A549 (cell line): ENCODE results near the gene ABCA2. TPM values are rescaled to one million over a fixed set of nuclear protein-coding genes. Genes with fewer than 3 reads are reported as not detected.
"Not testable (repeated sequence)": the region's sequence is repeated elsewhere in the genome, so short reads cannot be mapped to it uniquely, and the experiment has no call there.

Experiments used
- ATAC-seq, 2 experiments: fragments of 200-7000 bp in 1 of 2; fragments of >200 bp in 1 of 2; cut with Nextera tagmentation in 1 of 2; cut with Tn5 transposase in 1 of 2; 3 replicates each; pipeline versions ENCODE4 v1.8.0 to v1.9.1; 2018 to 2020; ENCODE audit warnings: mild to moderate bottlenecking in 1 of 2, moderate library complexity in 1 of 2
- CTCF ChIA-PET: fragments of 300-600 bp; sonication (Branson Sonifier 250); formaldehyde crosslinking; extraction: SDS; loops from one replicate; lab custom pipeline; 2021; ENCODE audit warnings: antibody characterized with exemption, inconsistent platforms; lab: Yijun Ruan, JAX
- POLR2A ChIA-PET: fragments of 350-600 bp; formaldehyde crosslinking; extraction: SDS; loops from one replicate; lab custom pipeline; 2021; ENCODE audit warnings: antibody characterized with exemption, inconsistent platforms; lab: Yijun Ruan, JAX
- DNase-seq, 2 experiments: peaks; one replicate each; pipeline versions ENCODE4 v3.0.0 to v3.0.0-alpha.2; 2011 to 2016; ENCODE audit warnings: low read depth in 1 of 2, low spot score in 1 of 2
- FAIRE-seq: peaks from 2 replicates; lab custom pipeline; 2011; peaks lifted over from hg19 to GRCh38; lab: Jason Lieb, UNC
- H3K27ac ChIP-seq, 2 experiments: fragments of >200 bp; sonication (Bioruptor Twin); formaldehyde crosslinking; 3 replicates each; pipeline ENCODE4 v1.5.1; 2016 to 2017
- H3K4me1 ChIP-seq: fragments of >200 bp; sonication (Bioruptor Twin); formaldehyde crosslinking; 3 replicates; pipeline ENCODE4 v1.6.1; 2016
- H3K4me2 ChIP-seq: fragments of >200 bp; sonication (Bioruptor Twin); formaldehyde crosslinking; 3 replicates; pipeline ENCODE4 v1.6.1; 2016
- H3K4me3 ChIP-seq: fragments of >200 bp; sonication (Bioruptor Twin); formaldehyde crosslinking; 3 replicates; pipeline ENCODE4 v1.5.1; 2016
- H3K9me3 ChIP-seq: fragments of >200 bp; sonication (Bioruptor Twin); formaldehyde crosslinking; 3 replicates; pipeline ENCODE4 v1.6.1; 2016
- ATOH8 ChIP-seq: fragments of 250-450 bp; sonication (Bioruptor Pico); IDR thresholded peaks from 2 replicates; pipeline ENCODE4 v1.5.0; 2020; ENCODE audit warnings: low read depth, mild to moderate bottlenecking, moderate library complexity
- CBX2 ChIP-seq: fragments of 200-600 bp; sonication (generic); IDR thresholded peaks from 2 replicates; pipeline ENCODE4 v1.6.1; 2016; ENCODE audit warnings: low read depth, mild to moderate bottlenecking, borderline replicate concordance
- CEBPB ChIP-seq, 2 experiments: fragments of >200 bp in 1 of 2; sonication (Bioruptor Twin) in 1 of 2; formaldehyde crosslinking in 1 of 2; IDR thresholded peaks; 2 replicates each; pipeline ENCODE4 v1.6.1; 2012 to 2016
- GATA3 ChIP-seq: IDR thresholded peaks from 2 replicates; pipeline ENCODE4 v1.6.1; 2012; ENCODE audit warnings: borderline replicate concordance
- HEYL ChIP-seq: fragments of 250-450 bp; sonication (Bioruptor Pico); IDR thresholded peaks from 2 replicates; pipeline ENCODE4 v1.8.0; 2021; ENCODE audit warnings: mild to moderate bottlenecking, moderate library complexity
- HOXB13 ChIP-seq: fragments of 250-450 bp; sonication (Bioruptor Pico); IDR thresholded peaks from 2 replicates; pipeline ENCODE4 v1.5.0; 2020; ENCODE audit warnings: low read depth, mild to moderate bottlenecking, moderate library complexity
- NFE2L2 ChIP-seq: fragments of 150-350 bp; conservative IDR thresholded peaks from 2 replicates; pipeline ENCODE4 v1.6.1; 2014; ENCODE audit warnings: low read length
- POLR2A ChIP-seq: IDR thresholded peaks from 2 replicates; pipeline ENCODE4 v1.6.1; 2012; ENCODE audit warnings: mild to moderate bottlenecking, low read length
- POLR2AphosphoS2 ChIP-seq: conservative IDR thresholded peaks from 2 replicates; pipeline ENCODE4 v1.6.1; 2012; ENCODE audit warnings: low read length, improper control_type of control experiment, inconsistent platforms
- RAD21 ChIP-seq, 2 experiments: fragments of >200 bp in 1 of 2; sonication (Bioruptor Twin) in 1 of 2; formaldehyde crosslinking in 1 of 2; IDR thresholded peaks in 1 of 2; conservative IDR thresholded peaks in 1 of 2; 2 replicates in 1 of 2; 3 replicates in 1 of 2; pipeline ENCODE4 v1.6.1; 2012 to 2018; ENCODE audit warnings: inconsistent platforms in 1 of 2
- RARB ChIP-seq: fragments of 250-450 bp; sonication (Bioruptor Pico); IDR thresholded peaks from 2 replicates; pipeline ENCODE4 v1.8.0; 2021; ENCODE audit warnings: mild to moderate bottlenecking, moderate library complexity
- RNF2 ChIP-seq: fragments of 200-600 bp; sonication (generic); IDR thresholded peaks from 2 replicates; pipeline ENCODE4 v1.6.1; 2016; ENCODE audit warnings: low read depth, mild to moderate bottlenecking, antibody characterized with exemption, moderate library complexity, borderline replicate concordance
- USF2 ChIP-seq: fragments of 450-650 bp; IDR thresholded peaks from 2 replicates; pipeline ENCODE4 v1.6.1; 2014; ENCODE audit warnings: antibody characterized with exemption
- WGBS: methylation state at CpG from one replicate; pipeline ENCODE4 v1.1.6; 2017; ENCODE audit errors: missing lambda C conversion rate; 5-methylcytosine and 5-hydroxymethylcytosine counted together
- polyA plus RNA-seq, 4 experiments: library from polyadenylated mRNA; depleted of rRNA in 3 of 4; stranded (reverse); fragments of >200 nt; fragmentation: RNase III in 1 of 4; extraction: RNeasy Plus Mini Kit Qiagen cat#74134 plus additional on column Dnase treatment in 1 of 4; gene quantifications; 2 replicates in 3 of 4; 3 replicates in 1 of 4; pipeline ENCODE4 v1.2.3, GENCODE V29; 2011 to 2017
- TF ChIP-seq, protein P1 (sequence below): fragments of >200 bp; sonication (Bioruptor Twin); formaldehyde crosslinking; IDR thresholded peaks from 3 replicates; pipeline ENCODE4 v1.6.1; 2016
- TF ChIP-seq, protein P2 (sequence below): fragments of 200-600 bp; sonication (generic); IDR thresholded peaks from 2 replicates; pipeline ENCODE4 v1.6.1; 2016; ENCODE audit warnings: antibody characterized with exemption, mild to moderate bottlenecking, moderate library complexity
- TF ChIP-seq, protein P3 (sequence below): IDR thresholded peaks from 2 replicates; pipeline ENCODE4 v1.6.1; 2012

The ABCA2 gene
- polyA plus RNA-seq, 2 of the 4 experiments (the other 2 are of a cell fraction) = 8.3 to 24.7 TPM

DNA sequence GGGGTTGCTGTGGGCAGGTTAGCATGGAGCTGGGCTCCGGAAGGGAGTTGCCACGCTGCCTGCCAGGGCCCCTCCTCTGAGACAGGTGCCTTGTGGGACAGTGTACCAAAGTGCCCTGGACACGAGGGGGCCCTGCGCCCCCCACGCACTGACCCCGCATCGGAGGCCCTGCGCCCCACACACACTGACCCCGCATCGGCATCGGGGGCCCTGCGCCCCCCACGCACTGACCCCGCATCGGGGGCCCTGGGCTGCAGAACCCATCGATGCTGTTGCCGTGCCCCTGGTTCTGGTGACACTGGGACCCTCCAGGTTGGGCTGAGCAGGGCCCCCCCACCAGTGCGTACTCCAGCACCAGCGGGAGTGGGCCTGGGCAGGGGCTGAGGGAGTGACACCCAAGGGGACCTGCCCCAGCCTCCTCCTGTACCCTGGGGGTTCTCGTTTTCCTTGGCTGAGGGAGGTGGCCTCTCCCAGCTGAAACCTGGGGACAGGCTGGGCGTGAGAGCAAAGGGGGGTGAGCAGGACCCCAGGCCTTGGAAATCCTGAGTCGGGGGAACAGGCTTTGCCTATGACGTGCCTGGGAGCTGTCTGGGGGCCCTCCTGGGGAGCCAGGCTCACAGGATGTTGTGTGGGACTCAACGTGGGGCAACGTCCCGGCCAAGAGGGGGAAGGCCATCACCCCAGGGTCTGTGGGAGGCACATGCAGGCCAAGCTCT lies 35.4 kb upstream of the ABCA2 start (continued):
- TF ChIP-seq, protein P1, sequence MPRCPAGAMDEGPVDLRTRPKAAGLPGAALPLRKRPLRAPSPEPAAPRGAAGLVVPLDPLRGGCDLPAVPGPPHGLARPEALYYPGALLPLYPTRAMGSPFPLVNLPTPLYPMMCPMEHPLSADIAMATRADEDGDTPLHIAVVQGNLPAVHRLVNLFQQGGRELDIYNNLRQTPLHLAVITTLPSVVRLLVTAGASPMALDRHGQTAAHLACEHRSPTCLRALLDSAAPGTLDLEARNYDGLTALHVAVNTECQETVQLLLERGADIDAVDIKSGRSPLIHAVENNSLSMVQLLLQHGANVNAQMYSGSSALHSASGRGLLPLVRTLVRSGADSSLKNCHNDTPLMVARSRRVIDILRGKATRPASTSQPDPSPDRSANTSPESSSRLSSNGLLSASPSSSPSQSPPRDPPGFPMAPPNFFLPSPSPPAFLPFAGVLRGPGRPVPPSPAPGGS = no peak
- TF ChIP-seq HEYL (CRISPR knock-in tag) = no peak
- TF ChIP-seq CBX2 = no peak

DNA sequence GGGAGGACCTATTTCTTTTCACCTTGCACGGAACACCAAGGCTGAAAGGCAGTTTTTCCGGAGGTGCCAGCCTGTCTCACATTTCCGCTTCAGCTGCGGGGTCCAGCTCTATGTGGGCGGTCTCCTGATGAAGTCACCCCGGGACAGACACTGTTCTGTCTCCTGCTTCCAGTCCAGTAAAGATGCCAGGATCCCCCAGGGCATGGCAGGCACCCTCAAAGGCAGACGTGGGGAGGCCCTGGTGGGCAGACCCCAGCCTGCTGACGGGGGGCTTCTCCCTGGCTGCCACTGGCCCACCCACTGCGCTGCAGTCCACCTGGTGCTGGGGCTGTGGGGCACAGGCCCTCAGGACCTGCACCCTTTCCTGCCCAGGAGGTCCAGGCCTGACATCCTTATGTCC lies 34.8 kb upstream of the ABCA2 start:
- H3K4me3 ChIP-seq, FAIRE-seq, POLR2A ChIA-PET, H3K4me1 ChIP-seq, H3K4me2 ChIP-seq, H3K9me3 ChIP-seq, H3K27ac ChIP-seq, ATAC-seq, DNase-seq: not testable (repeated sequence)
- CTCF ChIA-PET = interaction anchor here (1.7 to 19.2 kb wide), 6 partner anchors 9 to 66 kb away, joined by 3 to 656 read pairs (median 207); partner anchors contain the start of genes ABCA2, ENTPD2, FUT7 and MAN1B1
- WGBS = 82% methylated on average over 4 of the region's 9 CpGs

DNA sequence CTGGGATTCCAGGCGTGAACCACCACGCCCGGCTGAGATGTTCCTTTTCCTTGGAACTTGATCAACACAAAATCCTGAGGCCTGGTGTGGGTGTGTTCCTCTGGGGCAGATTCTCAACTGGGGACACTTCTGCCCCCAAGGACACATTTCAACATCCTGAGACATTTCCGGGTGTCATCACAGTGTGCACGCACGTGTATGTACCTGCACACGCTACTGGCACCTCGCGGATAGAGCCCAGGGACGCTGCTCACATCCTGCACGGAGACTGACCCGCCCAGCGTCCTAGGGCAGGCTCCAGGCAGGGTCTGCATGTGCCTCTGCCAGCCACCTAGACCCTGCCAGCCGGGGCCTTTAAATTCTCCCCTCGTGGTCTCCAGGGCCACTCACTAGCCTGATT lies 34.3 kb upstream of the ABCA2 start:
- POLR2A ChIA-PET = no interaction called here
- H3K9me3 ChIP-seq = no peaks in the 10 kb centered on the region
- ATAC-seq (no peak), FAIRE-seq (no peak), DNase-seq (no peak)
- H3K4me3 ChIP-seq = no peak overlapping the region
- TF ChIP-seq, protein P2, sequence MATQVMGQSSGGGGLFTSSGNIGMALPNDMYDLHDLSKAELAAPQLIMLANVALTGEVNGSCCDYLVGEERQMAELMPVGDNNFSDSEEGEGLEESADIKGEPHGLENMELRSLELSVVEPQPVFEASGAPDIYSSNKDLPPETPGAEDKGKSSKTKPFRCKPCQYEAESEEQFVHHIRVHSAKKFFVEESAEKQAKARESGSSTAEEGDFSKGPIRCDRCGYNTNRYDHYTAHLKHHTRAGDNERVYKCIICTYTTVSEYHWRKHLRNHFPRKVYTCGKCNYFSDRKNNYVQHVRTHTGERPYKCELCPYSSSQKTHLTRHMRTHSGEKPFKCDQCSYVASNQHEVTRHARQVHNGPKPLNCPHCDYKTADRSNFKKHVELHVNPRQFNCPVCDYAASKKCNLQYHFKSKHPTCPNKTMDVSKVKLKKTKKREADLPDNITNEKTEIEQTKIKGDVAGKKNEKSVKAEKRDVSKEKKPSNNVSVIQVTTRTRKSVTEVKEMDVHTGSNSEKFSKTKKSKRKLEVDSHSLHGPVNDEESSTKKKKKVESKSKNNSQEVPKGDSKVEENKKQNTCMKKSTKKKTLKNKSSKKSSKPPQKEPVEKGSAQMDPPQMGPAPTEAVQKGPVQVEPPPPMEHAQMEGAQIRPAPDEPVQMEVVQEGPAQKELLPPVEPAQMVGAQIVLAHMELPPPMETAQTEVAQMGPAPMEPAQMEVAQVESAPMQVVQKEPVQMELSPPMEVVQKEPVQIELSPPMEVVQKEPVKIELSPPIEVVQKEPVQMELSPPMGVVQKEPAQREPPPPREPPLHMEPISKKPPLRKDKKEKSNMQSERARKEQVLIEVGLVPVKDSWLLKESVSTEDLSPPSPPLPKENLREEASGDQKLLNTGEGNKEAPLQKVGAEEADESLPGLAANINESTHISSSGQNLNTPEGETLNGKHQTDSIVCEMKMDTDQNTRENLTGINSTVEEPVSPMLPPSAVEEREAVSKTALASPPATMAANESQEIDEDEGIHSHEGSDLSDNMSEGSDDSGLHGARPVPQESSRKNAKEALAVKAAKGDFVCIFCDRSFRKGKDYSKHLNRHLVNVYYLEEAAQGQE = no peak
- TF ChIP-seq NFE2L2 (no peak), GATA3 (no peak), RNF2 (no peak)
- no peak overlapping the region for H3K4me2 ChIP-seq
- WGBS = 83% methylated on average over 15 of the region's 15 CpGs
- H3K27ac ChIP-seq = no peak overlapping the region
- H3K4me1 ChIP-seq = peaks cover 13% of the 10 kb centered on the region
- CTCF ChIA-PET = interaction anchor here (1.7 to 19.2 kb wide), 5 partner anchors 9 to 66 kb away, joined by 3 to 656 read pairs (median 207); partner anchors contain the start of genes ABCA2, ENTPD2, FUT7 and MAN1B1

DNA sequence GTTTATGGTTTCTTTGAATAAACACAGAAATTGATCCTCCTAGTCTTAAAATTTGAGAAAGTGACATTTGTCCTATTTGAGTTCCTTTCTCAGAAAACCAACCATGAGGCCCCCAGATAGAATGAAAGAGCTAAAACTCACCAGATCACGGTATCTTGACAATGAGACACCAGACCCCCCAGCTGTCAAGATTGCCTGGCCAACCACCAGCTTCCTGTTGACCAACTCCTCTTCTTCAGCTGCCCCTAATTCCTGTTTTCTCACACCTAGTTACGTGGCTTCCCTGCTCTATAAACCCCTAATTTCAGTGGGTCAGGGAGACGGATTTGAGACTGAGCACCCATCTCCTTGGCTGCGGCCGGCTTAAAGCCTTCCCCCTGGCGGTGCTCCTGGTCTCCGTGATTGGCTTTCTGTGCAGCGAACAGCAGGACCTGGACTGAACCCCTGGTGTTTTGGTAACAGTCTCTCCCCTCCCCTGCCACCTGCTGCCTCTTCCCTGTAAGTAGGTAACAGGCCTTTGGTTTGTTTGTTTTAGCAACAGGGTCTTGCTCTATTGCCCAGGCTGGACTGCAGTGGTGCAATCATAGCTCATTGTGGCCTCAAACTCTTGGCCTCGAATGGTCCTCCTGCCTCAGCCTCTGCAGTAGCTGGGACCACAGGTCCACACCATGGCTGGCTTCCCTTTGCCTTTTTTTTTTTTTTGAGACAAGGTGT lies 30.6 kb upstream of the ABCA2 start:
- CTCF ChIA-PET = interaction anchor here (1.2 to 19.2 kb wide), 7 partner anchors 5 to 178 kb away, joined by 3 to 656 read pairs (median 12); partner anchors contain the start of genes ENTPD2, NPDC1 and SAPCD2
- peak overlapping the region in 1 of 2 experiments; percentile 79; a peak in 1 of 6 replicates for H3K27ac ChIP-seq
- WGBS = 90% methylated on average over 7 of the region's 9 CpGs
- no peaks in the 10 kb centered on the region for H3K9me3 ChIP-seq
- DNase-seq (no peak), FAIRE-seq (no peak), ATAC-seq (no peak)
- H3K4me3 ChIP-seq = no peak overlapping the region
- TF ChIP-seq RARB (CRISPR knock-in tag) (no peak), NFE2L2 (no peak), CEBPB (IDR thresholded peaks at IDR 0.05) (no peak), HOXB13 (CRISPR knock-in tag) (no peak), ATOH8 (no peak), RAD21 (conservative IDR thresholded peaks at IDR 0.05 in 1 of 2, IDR thresholded peaks at IDR 0.05 in 1 of 2) (no peak), POLR2A (no peak), USF2 (no peak), POLR2AphosphoS2 (no peak)
- TF ChIP-seq, protein P1 = no peak
- TF ChIP-seq, protein P3, sequence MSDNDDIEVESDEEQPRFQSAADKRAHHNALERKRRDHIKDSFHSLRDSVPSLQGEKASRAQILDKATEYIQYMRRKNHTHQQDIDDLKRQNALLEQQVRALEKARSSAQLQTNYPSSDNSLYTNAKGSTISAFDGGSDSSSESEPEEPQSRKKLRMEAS = no peak
- H3K4me2 ChIP-seq = peak overlapping the region; percentile 62; the same call in 1 of the 3 replicates
- POLR2A ChIA-PET = interaction anchor here (0.6 to 1.3 kb wide), 2 partner anchors 12 to 121 kb away, joined by 3 to 8 read pairs; partner anchors contain the start of gene SAPCD2
- peaks cover 48% of the 10 kb centered on the region for H3K4me1 ChIP-seq
